Small intestine (tissue), 7 donors: ENCODE results near the gene ARAP2. TPM values are rescaled to one million over a fixed set of nuclear protein-coding genes. Genes with fewer than 3 reads are reported as not detected.

Experiments
- DNase-seq, 2 donors: peaks; one replicate each; pipeline versions ENCODE4 v3.0.0 to v3.0.0-alpha.2; 2013
- FAIRE-seq: peaks from 2 replicates; lab custom pipeline; 2012; peaks lifted over from hg19 to GRCh38; lab: Jason Lieb, UNC
- H3K27ac ChIP-seq, 3 donors: one replicate each; pipeline ENCODE4 v1.5.1; 2013; ENCODE audit warnings: low read length in 2 of 3, mild to moderate bottlenecking in 2 of 3, control low read depth in 1 of 3, inconsistent platforms in 1 of 3, low read depth in 1 of 3, moderate library complexity in 1 of 3
- H3K27me3 ChIP-seq, 3 donors: one replicate each; pipeline ENCODE4 v1.6.1; 2013; ENCODE audit warnings: low read length in 3 of 3, inconsistent platforms in 1 of 3; ENCODE audit not compliant: control insufficient read depth in 3 of 3, insufficient read depth in 3 of 3
- H3K36me3 ChIP-seq, 3 donors: one replicate each; pipeline ENCODE4 v1.6.1; 2013; ENCODE audit warnings: low read length in 3 of 3, inconsistent platforms in 1 of 3, low read depth in 1 of 3, mild to moderate bottlenecking in 1 of 3, moderate library complexity in 1 of 3; ENCODE audit not compliant: control insufficient read depth in 3 of 3, insufficient read depth in 2 of 3
- H3K4me1 ChIP-seq, 3 donors: one replicate each; pipeline ENCODE4 v1.6.1; 2013; ENCODE audit warnings: low read length in 2 of 3, inconsistent platforms in 1 of 3, low read depth in 1 of 3, mild to moderate bottlenecking in 1 of 3, moderate library complexity in 1 of 3; ENCODE audit not compliant: control insufficient read depth in 3 of 3, insufficient read depth in 2 of 3
- H3K4me3 ChIP-seq, 3 donors: one replicate each; pipeline ENCODE4 v1.5.1; 2013; ENCODE audit warnings: low read length in 3 of 3, control low read depth in 1 of 3, inconsistent platforms in 1 of 3, low read depth in 1 of 3, mild to moderate bottlenecking in 1 of 3, moderate library complexity in 1 of 3
- H3K9me3 ChIP-seq, 2 donors: one replicate each; pipeline ENCODE4 v1.6.1; 2013; ENCODE audit warnings: low read depth in 1 of 2, low read length in 1 of 2; ENCODE audit not compliant: control insufficient read depth in 2 of 2, insufficient read depth in 1 of 2
- WGBS, 3 donors: extraction: QIAGEN DNeasy Blood & Tissue Kit; methylation state at CpG; one replicate each; pipeline ENCODE4 v1.1.7; 2013; 5-methylcytosine and 5-hydroxymethylcytosine counted together
- polyA plus RNA-seq, 4 donors: library from polyadenylated mRNA; stranded (reverse) in 3 of 4; unstranded in 1 of 4; fragments of 200-250 nt in 3 of 4; fragments of 120-200 nt in 1 of 4; gene quantifications; one replicate each; pipeline versions ENCODE4 v1.2.1 to v1.2.3, GENCODE V29; 2013
- donor health status: healthy with polysubstance abuse.
- donor health status: control.
- donor health status: control.
- donor health status: Bipolar disorder and iron deficiency.
- donor health status: healthy.

Gene ARAP2
- polyA plus RNA-seq, 4 donors: 3.2 to 14.1 (median 12.6) TPM

GRCh38 chr4:36233567-36234266, 10.6 kb downstream of the ARAP2 start:
- peaks cover 0 to 17% of the 10 kb centered on the region in 2 donors for H3K9me3 ChIP-seq
- no peak overlapping the region for H3K27ac ChIP-seq
- H3K36me3 ChIP-seq: peaks cover 0 to 6% (median 0%) of the 10 kb centered on the region in 3 donors
- peaks cover 0 to 3% (median 0%) of the 10 kb centered on the region in 3 donors for H3K4me1 ChIP-seq
- FAIRE-seq: no peak
- DNase-seq: no peak
- no peak overlapping the region for H3K4me3 ChIP-seq
- no peaks in the 10 kb centered on the region for H3K27me3 ChIP-seq
- WGBS, 3 donors: 85 to 98% (median 91%) methylated on average over 10 of the region's 10 CpGs

- FAIRE-seq: no peak
- Histone ChIP-seq H3K36me3 (peaks cover 0 to 3% (median 2%) of the 10 kb centered on the region in 3 donors), H3K4me1 (peaks cover 0 to 6% (median 0%) of the 10 kb centered on the region in 3 donors)
These were observed 13.8 kb downstream of the ARAP2 start for GRCh38 chr4:36230534-36230933.

DNA sequence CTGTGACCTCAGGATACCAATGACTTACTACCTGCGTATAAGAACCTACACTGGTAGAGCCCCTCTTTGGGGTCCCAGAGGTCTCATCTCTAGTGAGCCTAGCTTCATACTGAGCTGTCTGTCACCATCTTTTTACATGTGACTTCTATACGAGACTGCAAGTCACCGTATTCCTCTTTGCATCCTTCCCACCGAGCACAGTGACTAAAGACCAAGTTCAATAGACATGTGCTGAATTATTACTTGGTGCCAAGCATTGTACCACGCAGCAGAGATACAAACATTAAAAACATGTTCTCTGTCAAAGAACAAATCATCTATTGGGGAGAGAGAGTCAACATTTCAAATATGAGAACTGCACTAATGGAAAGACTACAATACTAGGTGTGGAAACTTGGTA, 16.4 kb downstream of the ARAP2 start:
- 86 to 93% (median 88%) methylated on average over 5 of the region's 5 CpGs for WGBS, 3 donors
- Histone ChIP-seq H3K9me3 (peaks cover 0 to 4% of the 10 kb centered on the region in 2 donors), H3K36me3 (peaks cover 0 to 2% (median 0%) of the 10 kb centered on the region in 3 donors), H3K4me3 (no peak overlapping the region), H3K4me1 (peaks cover 0 to 6% (median 0%) of the 10 kb centered on the region in 3 donors), H3K27ac (no peak overlapping the region), H3K27me3 (no peaks in the 10 kb centered on the region)
- DNase-seq: no peak
- no peak for FAIRE-seq

More at GRCh38 chr4:36230534-36230933, 13.8 kb downstream of the ARAP2 start:
- Histone ChIP-seq H3K4me3 (no peak overlapping the region), H3K27me3 (no peaks in the 10 kb centered on the region), H3K9me3 (peaks cover 0 to 10% of the 10 kb centered on the region in 2 donors), H3K27ac (no peak overlapping the region)
- 20 to 63% (median 45%) methylated on average over 3 of the region's 3 CpGs for WGBS, 3 donors
- DNase-seq: peak; percentile 57 to 79

DNA sequence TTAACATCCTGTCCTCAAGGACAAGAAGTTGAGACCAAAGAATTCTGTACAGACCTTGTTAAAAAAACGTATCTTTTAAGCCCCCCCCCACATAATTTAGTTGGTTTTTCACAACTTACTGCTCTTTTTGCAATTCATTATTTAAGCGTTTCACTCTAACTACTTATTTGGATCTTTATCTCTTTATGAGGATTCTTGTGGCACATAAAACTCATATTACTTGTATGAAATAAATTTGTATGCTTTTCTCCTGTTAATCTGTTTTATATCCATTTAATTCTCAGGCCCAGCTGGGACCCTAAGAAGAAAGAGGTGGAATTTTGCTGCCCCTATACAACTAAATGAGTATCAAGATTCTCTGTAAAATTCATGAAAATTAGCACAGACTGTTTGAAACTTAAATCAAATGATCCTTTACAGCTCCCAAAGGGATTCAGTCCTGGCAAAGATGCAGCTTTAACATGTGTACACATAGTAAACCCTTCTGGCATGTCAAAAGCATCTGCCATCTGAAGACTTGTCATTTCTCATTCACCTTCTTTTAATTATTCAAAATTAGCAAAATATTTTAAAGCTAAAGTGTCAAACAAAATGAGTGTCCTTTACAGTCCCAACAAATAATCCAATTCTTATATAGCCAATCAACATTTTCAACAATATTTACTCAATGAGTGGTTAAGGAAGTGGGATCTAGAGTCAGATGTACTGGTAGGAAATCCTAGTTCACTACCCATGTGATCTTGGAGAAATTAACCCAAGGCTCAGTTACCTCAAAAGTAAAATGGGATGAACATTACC, 17.7 kb downstream of the ARAP2 start:
- Histone ChIP-seq H3K4me1 (peaks cover 0 to 4% (median 0%) of the 10 kb centered on the region in 3 donors), H3K36me3 (peaks cover 0 to 2% (median 0%) of the 10 kb centered on the region in 3 donors), H3K27me3 (no peaks in the 10 kb centered on the region), H3K4me3 (no peak overlapping the region), H3K9me3 (no peaks in the 10 kb centered on the region), H3K27ac (no peak overlapping the region)
- DNase-seq: no peak
- FAIRE-seq: no peak
- 64 to 75% (median 71%) methylated on average over 2 of the region's 2 CpGs for WGBS, 3 donors

GRCh38 chr4:36224972-36225903, 19.1 kb downstream of the ARAP2 start:
- no peaks in the 10 kb centered on the region for H3K9me3 ChIP-seq
- no peak overlapping the region for H3K27ac ChIP-seq
- H3K36me3 ChIP-seq: peaks cover 0 to 2% (median 0%) of the 10 kb centered on the region in 3 donors
- peaks cover 0 to 4% (median 0%) of the 10 kb centered on the region in 3 donors for H3K4me1 ChIP-seq
- no peaks in the 10 kb centered on the region for H3K27me3 ChIP-seq
- no peak for FAIRE-seq
- H3K4me3 ChIP-seq: no peak overlapping the region
- DNase-seq: peak in 1 of 2 donors; percentile 7
- WGBS, 3 donors: 40 to 65% (median 50%) methylated on average over 2 of the region's 2 CpGs

DNA sequence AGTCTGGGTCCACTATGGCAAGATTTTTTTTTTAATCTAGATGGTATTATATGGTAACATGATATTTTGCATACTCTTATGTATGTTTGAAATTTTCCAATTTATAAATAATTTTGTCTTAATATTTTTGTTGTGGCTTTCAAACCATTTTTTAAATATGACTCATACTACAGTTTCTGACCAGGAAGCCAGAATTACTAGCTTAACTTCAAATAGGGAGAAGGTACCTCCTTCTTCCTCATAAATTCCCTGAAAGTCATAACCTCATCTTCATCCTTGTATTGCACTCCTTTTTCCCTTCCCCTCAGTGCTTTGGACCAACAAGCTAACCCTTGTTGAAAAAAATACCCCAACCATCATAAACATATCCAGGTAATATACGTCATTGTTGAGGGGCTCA, 21.6 kb downstream of the ARAP2 start:
- Histone ChIP-seq H3K36me3 (no peaks in the 10 kb centered on the region), H3K27me3 (no peaks in the 10 kb centered on the region), H3K4me3 (no peak overlapping the region), H3K27ac (no peak overlapping the region), H3K4me1 (peaks cover 0 to 2% (median 0%) of the 10 kb centered on the region in 3 donors), H3K9me3 (no peaks in the 10 kb centered on the region)
- FAIRE-seq (no peak), DNase-seq (no peak)
- 85 to 100% (median 85%) methylated on average over 1 of the region's 1 CpG for WGBS, 3 donors

- Histone ChIP-seq H3K36me3 (peaks cover 0 to 3% (median 0%) of the 10 kb centered on the region in 3 donors), H3K27me3 (no peaks in the 10 kb centered on the region), H3K9me3 (no peaks in the 10 kb centered on the region), H3K27ac (no peak overlapping the region), H3K4me1 (no peaks in the 10 kb centered on the region), H3K4me3 (no peak overlapping the region)
- DNase-seq: no peak
- no peak for FAIRE-seq
- 91 to 95% (median 94%) methylated on average over 3 of the region's 3 CpGs for WGBS, 3 donors
These were observed 23.5 kb downstream of the ARAP2 start for GRCh38 chr4:36220776-36221175.

DNA sequence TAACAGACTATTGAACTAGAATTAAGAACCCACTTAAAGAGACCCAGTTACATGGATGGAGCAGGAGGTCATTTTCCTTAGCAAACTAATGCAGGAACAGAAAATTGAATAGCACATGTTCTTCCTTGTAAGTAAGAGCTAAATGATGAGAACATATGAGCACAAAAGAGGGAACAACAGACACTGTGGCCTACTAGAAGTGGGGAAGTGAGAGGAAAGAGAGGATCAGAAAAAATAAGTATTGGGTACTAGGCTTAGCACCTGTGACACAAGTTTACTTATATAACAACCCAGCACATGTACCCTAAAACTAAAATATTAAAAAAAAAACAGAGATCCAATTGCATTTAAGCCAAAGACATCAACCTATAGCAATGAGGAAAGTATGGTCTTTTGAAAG, 26.2 kb downstream of the ARAP2 start:
- no peaks in the 10 kb centered on the region for H3K9me3 ChIP-seq
- no peak for FAIRE-seq
- DNase-seq: no peak
- H3K4me1 ChIP-seq: no peaks in the 10 kb centered on the region
- no peak overlapping the region for H3K27ac ChIP-seq
- no peak overlapping the region for H3K4me3 ChIP-seq
- H3K36me3 ChIP-seq: peaks cover 0 to 5% (median 0%) of the 10 kb centered on the region in 3 donors
- no peaks in the 10 kb centered on the region for H3K27me3 ChIP-seq
